Neural cell (in vitro differentiated cells): ENCODE data around the gene EMILIN2. TPM values are rescaled to one million over a fixed set of nuclear protein-coding genes. Genes with fewer than 3 reads are reported as not detected.

ENCODE experiments used
- H2AFZ ChIP-seq: fragments of 200-600, 300-800 bp; sonication (generic), shearing (Covaris generic); 2 replicates; pipeline ENCODE4 v1.6.0; 2014; ENCODE audit warnings: low read depth, mild to moderate bottlenecking, antibody characterized with exemption, low read length, moderate library complexity
- H3F3A ChIP-seq: fragments of 200-600 bp; shearing (Covaris generic); 2 replicates; pipeline ENCODE4 v1.6.1; 2016; ENCODE audit warnings: mild to moderate bottlenecking, moderate library complexity, mixed read lengths, antibody characterized with exemption, low read length; ENCODE audit not compliant: insufficient read depth, poor library complexity, severe bottlenecking
- H3K27ac ChIP-seq: fragments of 200-600, 300-800 bp; sonication (generic), shearing (Covaris generic); 2 replicates; pipeline ENCODE4 v1.5.1; 2014; ENCODE audit warnings: mild to moderate bottlenecking, low read length, moderate library complexity
- H3K27me3 ChIP-seq: fragments of 300-800, 200-600 bp; sonication (generic), shearing (Covaris generic); 2 replicates; pipeline ENCODE4 v1.6.0; 2014; ENCODE audit warnings: mild to moderate bottlenecking, low read depth, low read length, moderate library complexity; ENCODE audit not compliant: insufficient read depth
- H3K36me3 ChIP-seq: fragments of 300-800, 200-600 bp; sonication (generic), shearing (Covaris generic); 2 replicates; pipeline ENCODE4 v1.5.1; 2014; ENCODE audit warnings: mild to moderate bottlenecking, antibody characterized with exemption, low read length, moderate library complexity; ENCODE audit not compliant: insufficient read depth
- H3K4me2 ChIP-seq: fragments of 300-800, 200-600 bp; sonication (generic), shearing (Covaris generic); 2 replicates; pipeline ENCODE4 v1.6.0; 2014; ENCODE audit warnings: mild to moderate bottlenecking, low read length
- H3K4me3 ChIP-seq: fragments of 300-800, 200-600 bp; sonication (generic), shearing (Covaris generic); 2 replicates; pipeline ENCODE4 v1.5.1; 2014; ENCODE audit warnings: mild to moderate bottlenecking, low read length, moderate library complexity
- H3K79me2 ChIP-seq: fragments of 200-600 bp; shearing (Covaris generic); replicated peaks from 2 replicates; pipeline ENCODE4 v1.6.0; 2014; ENCODE audit warnings: mild to moderate bottlenecking, low read length, moderate library complexity; ENCODE audit not compliant: insufficient read depth
- H3K9ac ChIP-seq: fragments of 300-800, 200-600 bp; sonication (generic), shearing (Covaris generic); 2 replicates; pipeline ENCODE4 v1.6.1; 2016; ENCODE audit warnings: mild to moderate bottlenecking, low read length, mixed read lengths
- H3K9me2 ChIP-seq: fragments of 200-600 bp; shearing (Covaris generic); 2 replicates; pipeline ENCODE4 v1.6.1; 2016; ENCODE audit warnings: mild to moderate bottlenecking, low read length, mixed read lengths; ENCODE audit not compliant: insufficient read depth
- H3K9me3 ChIP-seq: fragments of 200-600, 300-800 bp; sonication (generic), shearing (Covaris generic); 2 replicates; pipeline ENCODE4 v1.6.1; 2016; ENCODE audit warnings: mild to moderate bottlenecking, mixed run types, low read length, moderate library complexity, mixed read lengths
- H4K20me1 ChIP-seq: fragments of 200-600 bp; shearing (Covaris generic); 2 replicates; pipeline ENCODE4 v1.6.1; 2016; ENCODE audit warnings: mild to moderate bottlenecking, mixed run types; ENCODE audit not compliant: insufficient read depth
- CTCF ChIP-seq: fragments of 450-650 bp; IDR thresholded peaks from 2 replicates; pipeline ENCODE4 v1.5.1; 2014; ENCODE audit warnings: antibody characterized with exemption, mild to moderate bottlenecking, moderate library complexity; ENCODE audit not compliant: poor library complexity, severe bottlenecking
- EP300 ChIP-seq: fragments of 450-650 bp; conservative IDR thresholded peaks from 2 replicates; pipeline ENCODE4 v1.6.1; 2014; ENCODE audit warnings: antibody characterized with exemption, mild to moderate bottlenecking, moderate library complexity; ENCODE audit not compliant: poor library complexity, severe bottlenecking
- EZH2 ChIP-seq: fragments of 200-600, 300-800 bp; shearing (Covaris generic), sonication (generic); IDR thresholded peaks from 2 replicates; pipeline ENCODE4 v1.6.1; 2014; ENCODE audit warnings: antibody characterized with exemption, low read length, borderline replicate concordance, mild to moderate bottlenecking; ENCODE audit not compliant: insufficient read depth, poor library complexity, severe bottlenecking
- MXI1 ChIP-seq: fragments of 450-650 bp; conservative IDR thresholded peaks from 2 replicates; pipeline ENCODE4 v1.6.1; 2014; ENCODE audit warnings: antibody characterized with exemption, mild to moderate bottlenecking; ENCODE audit not compliant: poor library complexity, severe bottlenecking
- POLR2AphosphoS5 ChIP-seq: IDR thresholded peaks from 2 replicates; pipeline ENCODE4 v1.6.1; 2012
- RAD21 ChIP-seq: fragments of 450-650 bp; conservative IDR thresholded peaks from 2 replicates; pipeline ENCODE4 v1.6.1; 2014; ENCODE audit warnings: antibody characterized with exemption, mild to moderate bottlenecking, moderate library complexity
- REST ChIP-seq: IDR thresholded peaks from 2 replicates; pipeline ENCODE4 v1.6.1; 2012; ENCODE audit warnings: borderline replicate concordance
- SMC3 ChIP-seq: fragments of 450-650 bp; conservative IDR thresholded peaks from 2 replicates; pipeline ENCODE4 v1.6.1; 2014; ENCODE audit warnings: antibody characterized with exemption, mild to moderate bottlenecking, moderate library complexity; ENCODE audit not compliant: poor library complexity
- TAF1 ChIP-seq: IDR thresholded peaks from 2 replicates; pipeline ENCODE4 v1.6.1; 2012; ENCODE audit warnings: low read depth
- polyA plus RNA-seq: library from polyadenylated mRNA; depleted of rRNA; stranded (reverse); fragments of >200 nt; gene quantifications from 2 replicates; pipeline ENCODE4 v1.2.3, GENCODE V29; 2014

The EMILIN2 gene
- polyA plus RNA-seq, 1 donor from 2014 or later = not detected

GRCh38 chr18:2894841-2895370 is 48.1 kb downstream of the EMILIN2 start:
- H3K4me2 ChIP-seq = no peak overlapping the region
- TF ChIP-seq CTCF = no peak
- no peak for TF ChIP-seq SMC3
- TF ChIP-seq EZH2 = no peak
- no peak for TF ChIP-seq REST
- no peak for TF ChIP-seq EP300
- no peak for TF ChIP-seq POLR2AphosphoS5
- TF ChIP-seq RAD21 = no peak
- H3K9me2 ChIP-seq = no peaks in the 10 kb centered on the region
- no peaks in the 10 kb centered on the region for H3K9me3 ChIP-seq
- no peaks in the 10 kb centered on the region for H3K36me3 ChIP-seq
- no peak overlapping the region for H3K27ac ChIP-seq
- H3K27me3 ChIP-seq = no peaks in the 10 kb centered on the region
- no peak overlapping the region for H3K4me3 ChIP-seq
- H3F3A ChIP-seq = no peaks in the 10 kb centered on the region
- no peaks in the 10 kb centered on the region for H4K20me1 ChIP-seq
- H3K9ac ChIP-seq = no peak overlapping the region
- no peak overlapping the region for H2AFZ ChIP-seq
- no peaks in the 10 kb centered on the region for H3K79me2 ChIP-seq

- no peaks in the 10 kb centered on the region for H3K79me2 ChIP-seq
- H3K9ac ChIP-seq = no peak overlapping the region
- H3K9me3 ChIP-seq = no peaks in the 10 kb centered on the region
- no peaks in the 10 kb centered on the region for H3K36me3 ChIP-seq
- TF ChIP-seq EP300 (no peak), EZH2 (no peak), POLR2AphosphoS5 (no peak), REST (no peak), CTCF (no peak), RAD21 (no peak), MXI1 (no peak), TAF1 (no peak), SMC3 (no peak)
- H3K4me3 ChIP-seq = no peak overlapping the region
- H4K20me1 ChIP-seq = no peaks in the 10 kb centered on the region
- no peaks in the 10 kb centered on the region for H3K9me2 ChIP-seq
- H2AFZ ChIP-seq = no peak overlapping the region
- H3K27me3 ChIP-seq = no peaks in the 10 kb centered on the region
- no peaks in the 10 kb centered on the region for H3F3A ChIP-seq
- no peak overlapping the region for H3K27ac ChIP-seq
- no peak overlapping the region for H3K4me2 ChIP-seq
Observed at GRCh38 chr18:2895391-2895790, 48.6 kb downstream of the EMILIN2 start.
